ENCODE data around the gene PRKACA.
"Not testable (repeated sequence)": the region's sequence is repeated elsewhere in the genome, so short reads cannot be mapped to it uniquely, and the experiment has no call there.

PRKACA gene

GRCh38 chr19:14147797-14148605 lies 30.4 kb upstream of the PRKACA start:
- peak; percentile 42 for DNase-seq (ENCODE audit: low read depth)

- no peak for DNase-seq (ENCODE audit: low read depth)
Measured at GRCh38 chr19:14146789-14147216, 29.2 kb upstream of the PRKACA start.

- DNase-seq (ENCODE audit: low read depth) = not testable (repeated sequence)
Measured at GRCh38 chr19:14146169-14146568, 28.6 kb upstream of the PRKACA start.

- no peak for DNase-seq (ENCODE audit: low read depth)
Measured at GRCh38 chr19:14145381-14145780, 27.8 kb upstream of the PRKACA start.

GRCh38 chr19:14142262-14143190 lies 25.0 kb upstream of the PRKACA start:
- no peak for DNase-seq (ENCODE audit: low read depth)

- DNase-seq (ENCODE audit: low read depth) = no peak
Measured at GRCh38 chr19:14141041-14141440, 23.5 kb upstream of the PRKACA start.

- DNase-seq (ENCODE audit: low read depth) = no peak
Measured at GRCh38 chr19:14139944-14140343, 22.4 kb upstream of the PRKACA start.

GRCh38 chr19:14138576-14139265 lies 21.2 kb upstream of the PRKACA start:
- DNase-seq (ENCODE audit: low read depth) = no peak

GRCh38 chr19:14136509-14137281 lies 19.1 kb upstream of the PRKACA start, which contains the start of gene ASF1B:
Gene ASF1B (minus strand): TSS chr19:14136589. CDS start chr19:14136456, 133 bp downstream.
- DNase-seq (ENCODE audit: low read depth) = peak; percentile 93

- no peak for DNase-seq (ENCODE audit: low read depth)
Measured at GRCh38 chr19:14135985-14136508, 18.5 kb upstream of the PRKACA start.

GRCh38 chr19:14135355-14135754 lies 17.8 kb upstream of the PRKACA start:
- DNase-seq (ENCODE audit: low read depth) = no peak

- no peak for DNase-seq (ENCODE audit: low read depth)
Measured at GRCh38 chr19:14127929-14128509, 10.5 kb upstream of the PRKACA start.

GRCh38 chr19:14127176-14127575 lies 9.6 kb upstream of the PRKACA start:
- no peak for DNase-seq (ENCODE audit: low read depth)

GRCh38 chr19:14122924-14123323 lies 5.4 kb upstream of the PRKACA start:
- DNase-seq (ENCODE audit: low read depth) = no peak

- no peak for DNase-seq (ENCODE audit: low read depth)
Measured at GRCh38 chr19:14120497-14120780, 2.9 kb upstream of the PRKACA start.

GRCh38 chr19:14119644-14120496 lies 2.3 kb upstream of the PRKACA start:
- DNase-seq (ENCODE audit: low read depth) = no peak

GRCh38 chr19:14119146-14119545 lies 1.6 kb upstream of the PRKACA start:
- no peak for DNase-seq (ENCODE audit: low read depth)

- peak; percentile 23 for DNase-seq (ENCODE audit: low read depth)
Measured at GRCh38 chr19:14118165-14119051, 846 bp upstream of the PRKACA start.
